Posterior cingulate gyrus (tissue), 11 donors: ENCODE data around the gene PPP1R15A.
"Not testable (repeated sequence)": the region's sequence is repeated elsewhere in the genome, so short reads cannot be mapped to it uniquely, and the experiment has no call there.

Source experiments
- DNase-seq, 10 donors: peaks; one replicate each; pipeline versions ENCODE4 v3.0.0 to v3.0.0-alpha.2; 2020 to 2021; ENCODE audit warnings: mixed read lengths in 3 of 10
- intact Hi-C: fragments of 100-400 bp; cut with DNase I; formaldehyde crosslinking; loops from one replicate; pipeline ENCODE4 v1.15.1; 2023

PPP1R15A gene

DNA sequence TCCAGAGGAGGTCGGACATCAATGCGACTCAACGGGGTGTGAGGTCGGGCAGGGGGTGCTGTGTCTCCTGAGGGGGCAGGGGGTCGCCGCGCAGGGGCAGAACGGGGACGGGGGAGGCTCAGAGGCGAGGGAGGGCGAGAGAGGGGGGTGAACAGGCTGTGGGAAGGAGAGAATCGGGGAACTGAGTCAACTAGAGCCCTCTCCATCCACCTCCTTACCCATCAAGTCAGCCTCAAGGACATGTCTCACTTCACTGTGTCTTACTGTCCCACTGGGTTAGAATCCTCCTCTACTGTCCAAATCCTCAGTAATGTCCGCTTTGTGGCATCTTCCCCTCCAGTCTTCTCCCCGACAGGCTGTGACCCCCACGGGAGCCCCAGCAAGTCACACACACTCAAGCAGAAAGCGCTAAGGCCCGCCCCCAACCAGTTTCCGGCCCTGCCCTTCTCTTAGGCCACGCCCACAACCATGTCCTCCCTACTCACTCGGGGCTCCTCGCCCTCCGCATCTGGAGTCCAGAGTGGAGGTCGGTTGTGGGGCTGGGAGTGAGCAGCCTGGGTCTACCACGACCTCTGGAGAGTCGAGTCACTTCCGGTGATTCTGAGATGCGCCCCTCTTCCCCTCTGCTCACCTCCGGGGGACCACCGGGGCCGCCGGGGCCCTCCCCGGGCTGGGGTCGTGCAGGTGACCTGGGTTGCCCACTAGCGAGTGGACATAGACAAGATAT is 13.1 kb upstream of the PPP1R15A start:
- DNase-seq = peak in 2 of 10 donors; percentile 84 to 89
- intact Hi-C loops = no loop called here

DNA sequence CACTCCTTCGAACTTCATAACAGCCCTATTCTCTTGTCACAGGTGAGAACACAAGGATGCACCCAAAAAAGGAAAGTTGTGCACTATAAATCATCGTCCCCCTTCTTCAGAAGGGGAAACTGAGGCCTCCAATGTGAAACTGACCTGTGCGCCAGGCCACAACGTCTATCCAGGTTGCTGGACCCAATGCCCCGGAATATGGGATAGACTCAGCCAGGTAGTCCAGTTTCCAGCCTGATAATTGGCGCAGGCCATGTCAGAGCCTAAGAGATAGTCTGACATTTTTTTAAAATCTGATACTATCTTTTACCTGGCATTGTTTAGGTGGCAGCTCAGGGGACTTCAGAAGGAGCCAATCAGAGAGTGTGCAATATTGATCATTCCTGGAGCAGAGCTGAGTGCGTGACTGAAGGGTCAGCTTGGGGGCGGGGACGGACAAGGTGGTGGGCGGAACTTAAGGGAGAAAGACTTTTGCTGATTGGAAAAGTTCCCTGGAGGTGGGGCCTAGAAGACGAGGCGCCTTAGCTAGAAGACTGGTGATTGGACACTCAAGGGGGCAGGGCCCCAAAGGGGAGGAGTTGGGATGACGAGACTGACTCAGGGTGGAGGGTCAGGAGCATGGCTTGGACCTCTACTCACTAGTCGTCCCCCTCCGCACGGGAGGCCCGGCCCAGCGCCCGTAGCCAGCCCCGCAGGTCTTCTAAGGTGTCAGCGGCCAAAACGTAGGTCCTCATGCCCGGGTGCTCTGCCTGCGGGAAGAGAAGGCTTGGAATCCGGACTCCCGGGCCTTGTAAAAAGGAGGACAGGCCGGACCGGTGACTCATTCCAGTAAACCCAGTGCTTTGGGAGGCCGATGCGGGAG is 12.3 kb upstream of the PPP1R15A start:
- intact Hi-C loops = no loop called here

GRCh38 chr19:48861313-48861712 is 10.9 kb upstream of the PPP1R15A start:
- no peak for DNase-seq
- intact Hi-C loops = no loop called here

More for the DNA sequence above, 12.3 kb upstream of the PPP1R15A start:
- no peak for DNase-seq

DNA sequence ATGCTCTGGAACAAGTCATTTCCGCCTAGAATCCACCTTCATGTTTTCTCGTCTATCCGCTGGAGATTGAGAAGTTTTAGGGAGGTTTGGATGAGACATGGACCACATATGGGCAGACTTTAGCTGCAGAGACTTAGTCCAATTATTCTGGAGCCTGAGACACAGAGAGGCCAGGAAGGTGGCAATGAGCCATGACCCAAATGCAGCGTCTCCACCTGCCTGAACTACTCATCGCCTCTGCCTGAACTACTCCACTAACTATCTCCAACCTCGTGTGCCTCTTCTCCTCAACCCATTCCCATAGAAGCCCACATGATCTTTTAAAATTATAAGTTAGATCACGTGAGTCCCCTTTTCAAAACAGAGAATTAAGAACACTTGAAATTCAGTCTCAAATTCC is 9.4 kb upstream of the PPP1R15A start:
- intact Hi-C loops = no loop called here
- no peak for DNase-seq

DNA sequence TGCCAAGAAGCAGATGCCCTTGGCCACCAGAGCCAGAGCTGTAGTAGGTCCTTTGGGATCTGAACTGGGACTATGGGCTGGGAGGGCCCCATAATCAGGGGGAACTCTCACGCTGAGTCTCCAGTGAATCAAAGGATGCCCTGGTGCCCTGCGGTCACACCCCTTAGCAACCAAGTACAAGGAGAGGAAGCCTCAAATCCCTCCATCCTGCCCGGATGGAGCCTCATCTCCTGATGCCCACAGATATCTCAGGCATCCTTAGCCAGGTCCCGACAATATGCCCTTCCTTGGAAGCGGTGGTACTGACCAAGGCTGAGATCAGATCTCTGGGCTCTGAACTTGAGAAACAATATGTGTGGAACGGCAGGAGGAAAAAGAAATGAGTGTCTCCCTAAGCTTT is 5.5 kb upstream of the PPP1R15A start:
- intact Hi-C loops = no loop called here
- no peak for DNase-seq

DNA sequence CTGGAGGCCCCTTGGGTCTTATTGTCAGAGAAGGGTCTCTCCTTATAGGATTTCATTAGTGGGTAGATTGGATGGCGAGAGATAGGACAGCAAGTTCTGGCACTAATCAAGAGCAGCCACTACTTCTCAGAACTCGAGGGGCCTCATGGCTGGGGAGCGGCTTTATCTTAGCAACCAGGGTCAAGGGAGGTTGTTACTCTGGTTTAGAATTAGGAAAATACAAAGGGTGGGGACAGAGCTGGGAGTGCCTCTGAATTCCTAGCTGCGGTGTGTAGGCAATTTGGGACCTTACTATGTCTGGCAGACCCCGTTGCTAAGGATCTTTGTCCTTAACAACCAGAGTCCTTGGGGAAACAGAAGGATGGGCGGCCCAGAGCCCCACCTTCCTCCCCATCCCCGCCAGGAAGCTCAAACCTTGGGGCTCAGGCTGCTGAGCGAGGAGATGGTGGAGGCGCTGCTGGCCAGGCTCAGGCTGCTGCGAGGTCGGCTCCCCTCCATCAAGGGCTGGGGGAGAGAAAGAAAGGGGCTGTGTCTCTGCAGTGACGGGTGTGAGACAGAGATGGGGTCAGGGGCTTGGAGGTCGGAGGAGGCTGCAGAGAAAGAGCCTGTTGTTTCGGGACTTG is 5.0 kb upstream of the PPP1R15A start:
- no peak for DNase-seq
- intact Hi-C loops = no loop called here

GRCh38 chr19:48867746-48868113 is 4.5 kb upstream of the PPP1R15A start:
- no peak for DNase-seq
- intact Hi-C loops = no loop called here

GRCh38 chr19:48868114-48868886 is 3.9 kb upstream of the PPP1R15A start, which contains the start of gene PLEKHA4:
PLEKHA4 (minus strand) TSS chr19:48868617; CDS start chr19:48867620, 997 bp downstream.
- DNase-seq = no peak
- intact Hi-C loops = no loop called here

DNA sequence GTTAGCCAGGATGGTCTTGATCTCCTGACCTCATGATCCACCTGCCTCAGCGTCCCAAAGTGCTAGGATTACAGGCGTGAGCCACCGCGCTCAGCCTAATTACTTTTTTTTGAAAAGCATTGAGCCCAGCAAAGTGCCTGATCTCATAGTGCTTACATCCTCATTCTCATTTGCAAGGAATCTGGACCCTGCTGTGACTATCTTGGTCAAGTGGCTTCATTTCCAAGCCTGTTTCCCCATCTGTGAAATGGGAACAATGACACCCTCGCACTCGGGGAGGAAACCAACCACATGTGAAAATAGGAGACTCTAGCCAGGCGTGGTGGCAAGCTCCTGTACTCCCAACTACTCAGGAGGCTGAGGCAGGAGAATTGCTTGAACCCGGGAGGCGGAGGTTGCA is 2.2 kb upstream of the PPP1R15A start:
- no peak for DNase-seq
- intact Hi-C loops = no loop called here

DNA sequence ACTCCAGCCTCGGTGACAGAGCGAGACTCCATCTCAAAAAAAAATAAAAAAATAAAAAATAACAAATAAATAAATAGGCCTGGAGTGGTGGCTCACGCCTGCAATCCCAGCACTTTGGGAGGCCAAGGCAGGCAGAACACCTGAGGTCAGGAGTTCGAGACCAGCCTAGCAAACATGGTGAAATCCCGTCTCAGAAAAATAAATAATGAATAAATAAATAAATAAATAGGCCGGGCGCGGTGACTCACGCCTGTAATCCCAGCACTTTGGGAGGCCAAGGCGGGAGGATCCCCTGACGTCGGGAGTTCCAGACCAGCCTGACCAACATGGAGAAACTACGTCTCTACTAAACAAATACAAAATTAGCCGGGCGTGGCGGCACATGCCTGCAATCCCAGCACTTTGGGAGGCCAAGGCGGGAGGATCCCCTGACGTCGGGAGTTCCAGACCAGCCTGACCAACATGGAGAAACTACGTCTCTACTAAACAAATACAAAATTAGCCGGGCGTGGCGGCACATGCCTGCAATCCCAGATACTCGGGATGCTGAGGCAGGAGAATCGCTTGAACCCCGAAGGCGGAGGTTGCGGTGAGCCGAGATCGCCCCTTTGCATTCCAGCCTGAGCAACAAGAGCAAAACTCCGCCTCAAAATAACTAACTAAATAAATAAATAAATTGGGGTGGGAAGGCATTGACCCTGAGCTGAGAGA is 595 bp upstream of the PPP1R15A start:
- intact Hi-C loops, DNase-seq: not testable (repeated sequence)

DNA sequence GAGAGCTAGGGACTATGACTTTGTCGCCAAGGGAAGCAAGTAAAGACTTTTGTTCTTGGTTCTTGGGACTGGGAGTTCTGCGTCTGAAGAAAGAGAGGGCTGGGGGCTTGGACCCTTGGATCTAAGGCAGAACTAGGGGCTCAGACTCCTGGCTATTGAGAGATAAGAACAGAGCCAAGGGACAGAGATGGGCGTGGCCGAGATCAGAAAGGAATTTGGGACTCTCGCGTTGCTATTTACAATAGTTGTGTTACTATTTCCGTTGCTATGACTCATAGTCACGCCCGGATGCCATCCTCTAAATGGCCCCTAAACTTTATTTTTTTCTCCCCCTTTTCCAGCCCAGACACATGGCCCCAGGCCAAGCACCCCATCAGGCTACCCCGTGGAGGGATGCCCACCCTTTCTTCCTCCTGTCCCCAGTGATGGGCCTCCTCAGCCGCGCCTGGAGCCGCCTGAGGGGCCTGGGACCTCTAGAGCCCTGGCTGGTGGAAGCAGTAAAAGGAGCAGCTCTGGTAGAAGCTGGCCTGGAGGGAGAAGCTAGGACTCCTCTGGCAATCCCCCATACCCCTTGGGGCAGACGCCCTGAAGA is 759 bp downstream of the PPP1R15A start:
- DNase-seq = peak in 5 of 10 donors; percentile 19 to 81 (median 50)
- intact Hi-C loops = no loop called here

DNA sequence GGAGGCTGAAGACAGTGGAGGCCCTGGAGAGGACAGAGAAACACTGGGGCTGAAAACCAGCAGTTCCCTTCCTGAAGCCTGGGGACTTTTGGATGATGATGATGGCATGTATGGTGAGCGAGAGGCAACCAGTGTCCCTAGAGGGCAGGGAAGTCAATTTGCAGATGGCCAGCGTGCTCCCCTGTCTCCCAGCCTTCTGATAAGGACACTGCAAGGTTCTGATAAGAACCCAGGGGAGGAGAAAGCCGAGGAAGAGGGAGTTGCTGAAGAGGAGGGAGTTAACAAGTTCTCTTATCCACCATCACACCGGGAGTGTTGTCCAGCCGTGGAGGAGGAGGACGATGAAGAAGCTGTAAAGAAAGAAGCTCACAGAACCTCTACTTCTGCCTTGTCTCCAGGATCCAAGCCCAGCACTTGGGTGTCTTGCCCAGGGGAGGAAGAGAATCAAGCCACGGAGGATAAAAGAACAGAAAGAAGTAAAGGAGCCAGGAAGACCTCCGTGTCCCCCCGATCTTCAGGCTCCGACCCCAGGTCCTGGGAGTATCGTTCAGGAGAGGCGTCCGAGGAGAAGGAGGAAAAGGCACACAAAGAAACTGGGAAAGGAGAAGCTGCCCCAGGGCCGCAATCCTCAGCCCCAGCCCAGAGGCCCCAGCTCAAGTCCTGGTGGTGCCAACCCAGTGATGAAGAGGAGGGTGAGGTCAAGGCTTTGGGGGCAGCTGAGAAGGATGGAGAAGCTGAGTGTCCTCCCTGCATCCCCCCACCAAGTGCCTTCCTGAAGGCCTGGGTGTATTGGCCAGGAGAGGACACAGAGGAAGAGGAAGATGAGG is 1.5 kb downstream of the PPP1R15A start:
- intact Hi-C loops = no loop called here
- no peak for DNase-seq

DNA sequence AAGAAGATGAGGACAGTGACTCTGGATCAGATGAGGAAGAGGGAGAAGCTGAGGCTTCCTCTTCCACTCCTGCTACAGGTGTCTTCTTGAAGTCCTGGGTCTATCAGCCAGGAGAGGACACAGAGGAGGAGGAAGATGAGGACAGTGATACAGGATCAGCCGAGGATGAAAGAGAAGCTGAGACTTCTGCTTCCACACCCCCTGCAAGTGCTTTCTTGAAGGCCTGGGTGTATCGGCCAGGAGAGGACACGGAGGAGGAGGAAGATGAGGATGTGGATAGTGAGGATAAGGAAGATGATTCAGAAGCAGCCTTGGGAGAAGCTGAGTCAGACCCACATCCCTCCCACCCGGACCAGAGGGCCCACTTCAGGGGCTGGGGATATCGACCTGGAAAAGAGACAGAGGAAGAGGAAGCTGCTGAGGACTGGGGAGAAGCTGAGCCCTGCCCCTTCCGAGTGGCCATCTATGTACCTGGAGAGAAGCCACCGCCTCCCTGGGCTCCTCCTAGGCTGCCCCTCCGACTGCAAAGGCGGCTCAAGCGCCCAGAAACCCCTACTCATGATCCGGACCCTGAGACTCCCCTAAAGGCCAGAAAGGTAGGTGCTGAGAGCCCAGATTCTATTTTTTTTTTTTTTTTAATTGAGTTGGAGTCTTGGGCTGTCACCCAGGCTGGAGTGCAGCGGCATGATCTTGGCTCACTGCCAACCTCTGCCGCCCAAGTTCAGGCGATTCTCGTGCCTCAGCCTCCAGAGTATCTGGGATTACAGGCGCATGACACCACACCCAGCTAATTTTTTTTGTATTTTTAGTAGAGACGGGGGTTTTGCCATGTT is 2.3 kb downstream of the PPP1R15A start:
- intact Hi-C loops = no loop called here
- peak in 1 of 10 donors; percentile 2 for DNase-seq

- DNase-seq, intact Hi-C loops: not testable (repeated sequence)
Measured at GRCh38 chr19:48876043-48876981, 4.1 kb downstream of the PPP1R15A start.

DNA sequence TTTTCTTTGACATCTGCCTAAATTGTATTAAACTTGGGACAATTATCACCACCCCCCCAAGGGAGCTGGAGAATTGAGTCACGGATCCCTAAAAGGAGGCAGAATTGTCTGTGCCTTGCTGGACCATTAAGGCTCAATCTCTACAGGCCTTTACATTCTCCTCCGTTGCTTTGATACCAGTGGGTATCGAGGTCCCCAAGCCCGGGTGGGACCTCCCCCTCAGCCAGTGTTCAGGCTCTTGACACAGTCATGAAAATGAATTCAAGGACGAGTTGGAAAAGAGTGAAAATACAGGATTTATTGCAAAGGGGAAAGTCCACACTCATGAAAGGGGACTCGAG is 5.6 kb downstream of the PPP1R15A start:
- intact Hi-C loops = no loop called here
- DNase-seq = no peak

- DNase-seq = no peak
- intact Hi-C loops = no loop called here
Measured at GRCh38 chr19:48878196-48879024, 6.2 kb downstream of the PPP1R15A start.
